HCT116 (cell line): ENCODE measurements around the gene DNAJC25. TPM values are rescaled to one million over a fixed set of nuclear protein-coding genes. Genes with fewer than 3 reads are reported as not detected.

Experiments used
- ATAC-seq: fragments of 200-7000 bp; cut with Tn5 transposase; 2 replicates; pipeline ENCODE4 v1.9.1; 2020; ENCODE audit warnings: mild to moderate bottlenecking, moderate library complexity
- BruUV-seq: library from RNA; stranded (reverse); fragments of 400-500 nt; replicated peaks from 2 replicates; lab custom pipeline; 2021; lab: Mats Ljungman, UMichigan
- CTCF ChIA-PET: fragments of 300-600 bp; sonication (Branson Sonifier 250); formaldehyde crosslinking; loops from one replicate; lab custom pipeline; 2021; ENCODE audit warnings: antibody characterized with exemption; lab: Charles Lee
- POLR2A ChIA-PET: fragments of 300-600, 350-600 bp; sonication (Branson Sonifier 250); formaldehyde crosslinking; loops from one replicate; lab custom pipeline; 2021; ENCODE audit warnings: antibody characterized with exemption; lab: Charles Lee
- RAD21 ChIA-PET, 2 experiments: fragments of 300-600 bp; sonication (Branson Sonifier 250); formaldehyde crosslinking; loops; one replicate each; lab custom pipeline; 2023; ENCODE audit warnings: low total read pairs in 2 of 2; ENCODE audit not compliant: uncharacterized antibody in 2 of 2, unreplicated experiment in 2 of 2, low non-redundant PET in 1 of 2; lab: Charles Lee
- DNase-seq: peaks from one replicate; pipeline ENCODE4 v3.0.0-alpha.2; 2010; ENCODE audit warnings: low read depth, low spot score
- H2AFZ ChIP-seq: fragments of 200-600 bp; shearing (Covaris generic), sonication (generic); 2 replicates; pipeline ENCODE4 v1.6.1; 2017; ENCODE audit warnings: low read depth, mixed run types, mixed read lengths, antibody characterized with exemption, low read length; ENCODE audit not compliant: poor library complexity, severe bottlenecking
- H3K27ac ChIP-seq: 2 replicates; pipeline ENCODE4 v1.5.1; 2012; ENCODE audit warnings: low read depth, low read length
- H3K27me3 ChIP-seq: fragments of 200-600 bp; sonication (generic); 2 replicates; pipeline ENCODE4 v1.6.1; 2016; ENCODE audit warnings: mixed run types, low read length, mixed read lengths; ENCODE audit not compliant: insufficient read depth
- H3K36me3 ChIP-seq, 2 experiments: fragments of 200-500 bp in 1 of 2; fragments of 200-600 bp in 1 of 2; sonication (Bioruptor generic) in 1 of 2; sonication (generic) in 1 of 2; 2 replicates each; pipeline versions ENCODE4 v1.5.1 to v1.6.1; 2014 to 2016; ENCODE audit warnings: low read length in 2 of 2, inconsistent platforms in 1 of 2, mixed read lengths in 1 of 2, mixed run types in 1 of 2; ENCODE audit not compliant: insufficient read depth in 2 of 2, control insufficient read depth in 1 of 2
- H3K4me1 ChIP-seq, 2 experiments: fragments of 200-600 bp in 1 of 2; sonication (generic) in 1 of 2; 2 replicates each; pipeline versions ENCODE4 v1.5.1 to v1.6.1; 2012 to 2017; ENCODE audit warnings: low read length in 2 of 2, inconsistent platforms in 1 of 2, mild to moderate bottlenecking in 1 of 2, mixed read lengths in 1 of 2, mixed run types in 1 of 2, moderate library complexity in 1 of 2; ENCODE audit not compliant: insufficient read depth in 2 of 2, control insufficient read depth in 1 of 2
- H3K4me2 ChIP-seq: fragments of 200-600 bp; sonication (generic); 2 replicates; pipeline ENCODE4 v1.6.1; 2017; ENCODE audit warnings: mixed run types, low read length, mixed read lengths
- H3K4me3 ChIP-seq, 2 experiments: fragments of 200-600 bp in 1 of 2; sonication (generic) in 1 of 2; replicated peaks in 1 of 2; 2 replicates each; pipeline ENCODE4 v1.5.1; 2011 to 2016; ENCODE audit warnings: low read length in 2 of 2, control low read depth in 1 of 2, low read depth in 1 of 2, mild to moderate bottlenecking in 1 of 2, mixed read lengths in 1 of 2, mixed run types in 1 of 2
- H3K79me2 ChIP-seq: fragments of 200-600 bp; sonication (generic); 2 replicates; pipeline ENCODE4 v1.6.1; 2017; ENCODE audit warnings: mild to moderate bottlenecking, mixed run types, low read length, moderate library complexity, mixed read lengths; ENCODE audit not compliant: insufficient read depth
- H3K9ac ChIP-seq: fragments of 200-600 bp; sonication (generic); 2 replicates; pipeline ENCODE4 v1.6.1; 2016; ENCODE audit warnings: low read length, mixed read lengths
- H3K9me2 ChIP-seq: fragments of 200-600 bp; sonication (generic), shearing (Covaris generic); 2 replicates; pipeline ENCODE4 v1.6.1; 2017; ENCODE audit warnings: mixed run types, mild to moderate bottlenecking, moderate library complexity; ENCODE audit not compliant: insufficient read depth
- H3K9me3 ChIP-seq, 2 experiments: fragments of 200-500 bp in 1 of 2; fragments of 200-600 bp in 1 of 2; sonication (Bioruptor generic) in 1 of 2; sonication (generic) in 1 of 2; 2 replicates each; pipeline ENCODE4 v1.6.1; 2014 to 2017; ENCODE audit warnings: low read length in 2 of 2, mixed read lengths in 2 of 2, inconsistent platforms in 1 of 2, low read depth in 1 of 2, mild to moderate bottlenecking in 1 of 2, mixed run types in 1 of 2, moderate library complexity in 1 of 2; ENCODE audit not compliant: control insufficient read depth in 1 of 2, insufficient read depth in 1 of 2
- H4K20me1 ChIP-seq: fragments of 200-600 bp; sonication (generic), shearing (Covaris generic); 2 replicates; pipeline ENCODE4 v1.6.1; 2017; ENCODE audit warnings: mixed run types, mild to moderate bottlenecking, moderate library complexity; ENCODE audit not compliant: insufficient read depth
- CBX3 ChIP-seq: IDR thresholded peaks from 2 replicates; pipeline ENCODE4 v1.6.1; 2012; ENCODE audit warnings: low read depth
- CEBPB ChIP-seq: IDR thresholded peaks from 2 replicates; pipeline ENCODE4 v1.6.1; 2012; ENCODE audit warnings: low read depth
- EGR1 ChIP-seq: IDR thresholded peaks from 2 replicates; pipeline ENCODE4 v1.6.1; 2012; ENCODE audit warnings: low read depth
- ELF1 ChIP-seq: IDR thresholded peaks from 2 replicates; pipeline ENCODE4 v1.6.1; 2012; ENCODE audit warnings: low read depth, borderline replicate concordance
- EZH2 ChIP-seq: fragments of 200-600 bp; sonication (generic); IDR thresholded peaks from 2 replicates; pipeline ENCODE4 v1.6.1; 2017; ENCODE audit warnings: antibody characterized with exemption, mixed run types
- JUND ChIP-seq: IDR thresholded peaks from 2 replicates; pipeline ENCODE4 v1.6.1; 2012
- MAX ChIP-seq: IDR thresholded peaks from 2 replicates; pipeline ENCODE4 v1.6.1; 2012
- RAD21 ChIP-seq: IDR thresholded peaks from 2 replicates; pipeline ENCODE4 v1.6.1; 2012; ENCODE audit warnings: low read depth, mild to moderate bottlenecking
- SIN3A ChIP-seq: IDR thresholded peaks from 2 replicates; pipeline ENCODE4 v1.6.1; 2012; ENCODE audit warnings: low read depth
- SP1 ChIP-seq: IDR thresholded peaks from 2 replicates; pipeline ENCODE4 v1.6.1; 2012; ENCODE audit warnings: low read depth
- SRF ChIP-seq: IDR thresholded peaks from 2 replicates; pipeline ENCODE4 v1.6.1; 2012; ENCODE audit warnings: low read depth
- YY1 ChIP-seq: IDR thresholded peaks from 2 replicates; pipeline ENCODE4 v1.6.1; 2011; ENCODE audit warnings: low read length, low read depth, moderate library complexity, mild to moderate bottlenecking; ENCODE audit not compliant: insufficient replicate concordance; ENCODE audit errors: extremely low read depth
- intact Hi-C: fragments of 100-400 bp; cut with micrococcal nuclease; formaldehyde crosslinking; loops from 2 replicates; pipeline ENCODE4 v1.10.0; 2022
- total RNA-seq: library from RNA; stranded (reverse); gene quantifications from one replicate; pipeline ENCODE4 v1.2.1, GENCODE V29; 2021; ENCODE audit not compliant: unreplicated experiment
- TF ChIP-seq, protein P1 (sequence below): IDR thresholded peaks from 2 replicates; pipeline ENCODE4 v1.6.1; 2012; ENCODE audit warnings: low read depth

DNAJC25 gene
- total RNA-seq, 1 experiment from 2014 or later = 7.1 TPM

GRCh38 chr9:111657051-111657450 lies 25.9 kb downstream of the DNAJC25 start:
- H3K4me1 ChIP-seq = peaks cover 0 to 1% of the 10 kb centered on the region in 2 experiments; a peak in 1 of 4 replicates
- BruUV-seq = no TSS peak
- no peak overlapping the region for H2AFZ ChIP-seq
- peaks cover 3% of the 10 kb centered on the region; the same call in 1 of the 2 replicates for H3K79me2 ChIP-seq
- H3K36me3 ChIP-seq = peaks cover 0 to 7% of the 10 kb centered on the region in 2 experiments; a peak in 3 of 4 replicates
- no peak overlapping the region for H3K9ac ChIP-seq
- H3K27me3 ChIP-seq = no peaks in the 10 kb centered on the region
- no peak overlapping the region for H3K4me3 ChIP-seq
- no peak overlapping the region for H3K4me2 ChIP-seq
- no peaks in the 10 kb centered on the region for H3K9me3 ChIP-seq
- ATAC-seq (no peak), DNase-seq (no peak)
- no peak for TF ChIP-seq SP1
- TF ChIP-seq, protein P1, sequence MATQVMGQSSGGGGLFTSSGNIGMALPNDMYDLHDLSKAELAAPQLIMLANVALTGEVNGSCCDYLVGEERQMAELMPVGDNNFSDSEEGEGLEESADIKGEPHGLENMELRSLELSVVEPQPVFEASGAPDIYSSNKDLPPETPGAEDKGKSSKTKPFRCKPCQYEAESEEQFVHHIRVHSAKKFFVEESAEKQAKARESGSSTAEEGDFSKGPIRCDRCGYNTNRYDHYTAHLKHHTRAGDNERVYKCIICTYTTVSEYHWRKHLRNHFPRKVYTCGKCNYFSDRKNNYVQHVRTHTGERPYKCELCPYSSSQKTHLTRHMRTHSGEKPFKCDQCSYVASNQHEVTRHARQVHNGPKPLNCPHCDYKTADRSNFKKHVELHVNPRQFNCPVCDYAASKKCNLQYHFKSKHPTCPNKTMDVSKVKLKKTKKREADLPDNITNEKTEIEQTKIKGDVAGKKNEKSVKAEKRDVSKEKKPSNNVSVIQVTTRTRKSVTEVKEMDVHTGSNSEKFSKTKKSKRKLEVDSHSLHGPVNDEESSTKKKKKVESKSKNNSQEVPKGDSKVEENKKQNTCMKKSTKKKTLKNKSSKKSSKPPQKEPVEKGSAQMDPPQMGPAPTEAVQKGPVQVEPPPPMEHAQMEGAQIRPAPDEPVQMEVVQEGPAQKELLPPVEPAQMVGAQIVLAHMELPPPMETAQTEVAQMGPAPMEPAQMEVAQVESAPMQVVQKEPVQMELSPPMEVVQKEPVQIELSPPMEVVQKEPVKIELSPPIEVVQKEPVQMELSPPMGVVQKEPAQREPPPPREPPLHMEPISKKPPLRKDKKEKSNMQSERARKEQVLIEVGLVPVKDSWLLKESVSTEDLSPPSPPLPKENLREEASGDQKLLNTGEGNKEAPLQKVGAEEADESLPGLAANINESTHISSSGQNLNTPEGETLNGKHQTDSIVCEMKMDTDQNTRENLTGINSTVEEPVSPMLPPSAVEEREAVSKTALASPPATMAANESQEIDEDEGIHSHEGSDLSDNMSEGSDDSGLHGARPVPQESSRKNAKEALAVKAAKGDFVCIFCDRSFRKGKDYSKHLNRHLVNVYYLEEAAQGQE = no peak
- no peak for TF ChIP-seq RAD21
- TF ChIP-seq MAX = no peak
- no peak for TF ChIP-seq ELF1
- no peak for TF ChIP-seq EGR1
- no peak for TF ChIP-seq EZH2
- no peak for TF ChIP-seq CBX3
- TF ChIP-seq JUND = no peak
- TF ChIP-seq YY1 = no peak
- no peak for TF ChIP-seq SRF
- TF ChIP-seq SIN3A = no peak
- no peak for TF ChIP-seq CEBPB
- ChIA-PET POLR2A (interaction anchor here (1.1 kb wide), 1 partner anchor 26 kb away, joined by 3 read pairs; the partner anchor contains the start of gene DNAJC25), RAD21 (no interaction called here), CTCF (no interaction called here)
- H3K9me2 ChIP-seq = no peaks in the 10 kb centered on the region
- H4K20me1 ChIP-seq = no peaks in the 10 kb centered on the region; the same call in 1 of the 2 replicates
- intact Hi-C loops = loop anchor here (10.0 kb wide), 1 partner anchor 58 kb away; no protein-coding TSS in a partner anchor
- H3K27ac ChIP-seq = no peak overlapping the region
